ENCODE measurements around the gene CZIB. TPM values are rescaled to one million over a fixed set of nuclear protein-coding genes. Genes with fewer than 3 reads are reported as not detected.
A peak's percentile ranks its signal among the peaks of the same experiment; 100 is the strongest.
"Not testable (repeated sequence)": the region's sequence is repeated elsewhere in the genome, so short reads cannot be mapped to it uniquely, and the experiment has no call there.

CZIB gene
- total RNA-seq, 1 donor from 2014 or later: 38.5 TPM

GRCh38 chr1:53188099-53188498, 32.3 kb downstream of the CZIB start:
- DNase-seq: no peak

- no peak for DNase-seq
Measured at GRCh38 chr1:53187401-53187800, 33.0 kb downstream of the CZIB start.

GRCh38 chr1:53186533-53186932, 33.9 kb downstream of the CZIB start:
- no peak for DNase-seq

GRCh38 chr1:53185955-53186297, 34.5 kb downstream of the CZIB start:
- DNase-seq: not testable (repeated sequence)

GRCh38 chr1:53183095-53183990, 37.1 kb downstream of the CZIB start:
- no peak for DNase-seq

- no peak for DNase-seq
Measured at GRCh38 chr1:53182716-53183094, 37.7 kb downstream of the CZIB start.

- peak; percentile 40 for DNase-seq
Measured at GRCh38 chr1:53182111-53182593, 38.3 kb downstream of the CZIB start.

GRCh38 chr1:53180951-53181350, 39.5 kb downstream of the CZIB start:
- no peak for DNase-seq

- no peak for DNase-seq
Measured at GRCh38 chr1:53180226-53180625, 40.2 kb downstream of the CZIB start.

GRCh38 chr1:53176452-53177208, 43.8 kb downstream of the CZIB start:
- DNase-seq: peak; percentile 55

- DNase-seq: no peak
Measured at GRCh38 chr1:53174971-53175913, 45.2 kb downstream of the CZIB start.

GRCh38 chr1:53172426-53173128, 47.9 kb downstream of the CZIB start:
- no peak for DNase-seq

- no peak for DNase-seq
Measured at GRCh38 chr1:53166912-53167311, 53.5 kb downstream of the CZIB start.

- DNase-seq: no peak
Measured at GRCh38 chr1:53166366-53166765, 54.1 kb downstream of the CZIB start.

GRCh38 chr1:53165408-53165961, 54.9 kb downstream of the CZIB start:
- DNase-seq: no peak

Other genes with a start within 250 kb of the CZIB start
- gene PODN, start 158.4 kb downstream of the CZIB start, total RNA-seq: 13.8 TPM
- not detected for gene SLC1A7, start 78.0 kb downstream of the CZIB start, total RNA-seq
- 10.6 TPM for gene CPT2, start 23.8 kb downstream of the CZIB start, total RNA-seq
- gene MAGOH, start 17.9 kb upstream of the CZIB start, total RNA-seq: 33.6 TPM
- 5.1 TPM for gene LRP8, start 107.4 kb upstream of the CZIB start, total RNA-seq
- gene DMRTB1, start 238.8 kb upstream of the CZIB start, total RNA-seq: not detected